ENCODE results near the gene PPP2R3B. TPM values are rescaled to one million over a fixed set of nuclear protein-coding genes. Genes with fewer than 3 reads are reported as not detected.

The PPP2R3B gene
- total RNA-seq, 2 donors from 2014 or later = 72.5 to 98.7 TPM

GRCh38 chrX:426881-427280 lies 40.2 kb upstream of the PPP2R3B start:
- 85 to 88% methylated on average over 13 to 14 of the region's 14 CpGs for WGBS, 2 experiments (ENCODE audit: insufficient coverage in 1 of 2, insufficient read length in 1 of 2)

GRCh38 chrX:425056-425455 lies 38.3 kb upstream of the PPP2R3B start:
- DNase-seq = no peak
- WGBS, 2 experiments (ENCODE audit: insufficient coverage in 1 of 2, insufficient read length in 1 of 2) = 91 to 100% methylated on average over 1 to 20 of the region's 20 CpGs
- H3K4me1 Mint-ChIP-seq = no peaks in the 10 kb centered on the region

More at GRCh38 chrX:426881-427280, 40.2 kb upstream of the PPP2R3B start:
- Histone ChIP-seq H3K4me3 (ENCODE audit: low read length) (no peak overlapping the region), H3K27ac (ENCODE audit: low read depth, low read length) (no peak overlapping the region), H3K36me3 (ENCODE audit: control insufficient read depth, insufficient read depth, low read length) (no peaks in the 10 kb centered on the region), H3K4me1 (ENCODE audit: control insufficient read depth, insufficient read depth, low read length) (no peaks in the 10 kb centered on the region), H3K27me3 (ENCODE audit: control insufficient read depth, insufficient read depth, low read length, poor library complexity, severe bottlenecking) (peaks cover 22% of the 10 kb centered on the region), H3K9me3 (ENCODE audit: control insufficient read depth, low read length) (no peaks in the 10 kb centered on the region), H3K9ac (ENCODE audit: extremely low read depth, low read length, poor library complexity, severe bottlenecking) (no peak overlapping the region)
- Mint-ChIP-seq H3K27ac (no peak overlapping the region), H3K4me1 (no peaks in the 10 kb centered on the region), H3K36me3 (ENCODE audit: low read depth) (no peaks in the 10 kb centered on the region), H3K4me3 (no peak overlapping the region), H3K9me3 (peaks cover 5% of the 10 kb centered on the region), H3K27me3 (ENCODE audit: insufficient read depth) (peaks cover 39% of the 10 kb centered on the region)
- TF ChIP-seq CTCF (conservative IDR thresholded peaks at IDR 0.05) = no peak
- no peak for DNase-seq

GRCh38 chrX:421646-422391 lies 35.1 kb upstream of the PPP2R3B start:
- H3K4me1 ChIP-seq (ENCODE audit: control insufficient read depth, insufficient read depth, low read length) = no peaks in the 10 kb centered on the region
- H3K36me3 ChIP-seq (ENCODE audit: control insufficient read depth, insufficient read depth, low read length) = no peaks in the 10 kb centered on the region
- no peak overlapping the region for H3K27ac ChIP-seq (ENCODE audit: low read depth, low read length)
- Mint-ChIP-seq H3K36me3 (ENCODE audit: low read depth) (no peaks in the 10 kb centered on the region), H3K4me1 (no peaks in the 10 kb centered on the region), H3K27me3 (ENCODE audit: insufficient read depth) (peaks cover 4% of the 10 kb centered on the region), H3K4me3 (no peak overlapping the region), H3K9me3 (peaks cover 5% of the 10 kb centered on the region), H3K27ac (no peak overlapping the region)
- no peaks in the 10 kb centered on the region for H3K9me3 ChIP-seq (ENCODE audit: control insufficient read depth, low read length)
- WGBS, 2 experiments (ENCODE audit: insufficient coverage in 1 of 2, insufficient read length in 1 of 2) = 84% methylated on average over 37 to 40 of the region's 40 CpGs
- TF ChIP-seq CTCF (conservative IDR thresholded peaks at IDR 0.05) = no peak
- H3K27me3 ChIP-seq (ENCODE audit: control insufficient read depth, insufficient read depth, low read length, poor library complexity, severe bottlenecking) = peaks cover 1% of the 10 kb centered on the region
- DNase-seq = no peak
- no peak overlapping the region for H3K4me3 ChIP-seq (ENCODE audit: low read length)
- no peak overlapping the region for H3K9ac ChIP-seq (ENCODE audit: extremely low read depth, low read length, poor library complexity, severe bottlenecking)

More at GRCh38 chrX:425056-425455, 38.3 kb upstream of the PPP2R3B start:
- Histone ChIP-seq H3K9me3 (ENCODE audit: control insufficient read depth, low read length) (no peaks in the 10 kb centered on the region), H3K27ac (ENCODE audit: low read depth, low read length) (no peak overlapping the region), H3K4me3 (ENCODE audit: low read length) (no peak overlapping the region), H3K36me3 (ENCODE audit: control insufficient read depth, insufficient read depth, low read length) (no peaks in the 10 kb centered on the region), H3K4me1 (ENCODE audit: control insufficient read depth, insufficient read depth, low read length) (no peaks in the 10 kb centered on the region), H3K27me3 (ENCODE audit: control insufficient read depth, insufficient read depth, low read length, poor library complexity, severe bottlenecking) (peaks cover 22% of the 10 kb centered on the region), H3K9ac (ENCODE audit: extremely low read depth, low read length, poor library complexity, severe bottlenecking) (no peak overlapping the region)
- H3K27ac Mint-ChIP-seq = no peak overlapping the region
- no peak overlapping the region for H3K4me3 Mint-ChIP-seq
- peaks cover 29% of the 10 kb centered on the region for H3K27me3 Mint-ChIP-seq (ENCODE audit: insufficient read depth)
- no peaks in the 10 kb centered on the region for H3K36me3 Mint-ChIP-seq (ENCODE audit: low read depth)
- peaks cover 5% of the 10 kb centered on the region for H3K9me3 Mint-ChIP-seq
- TF ChIP-seq CTCF (conservative IDR thresholded peaks at IDR 0.05) = no peak
